IMR-90 (cell line): ENCODE measurements around the gene COG2. TPM values are rescaled to one million over a fixed set of nuclear protein-coding genes. Genes with fewer than 3 reads are reported as not detected.

Experiments
- ATAC-seq: fragments of 200-7000 bp; cut with Tn5 transposase; 2 replicates; pipeline ENCODE4 v1.9.1; 2020; ENCODE audit warnings: low read depth, mild to moderate bottlenecking, moderate library complexity
- BruUV-seq: library from RNA; stranded (reverse); fragments of 400-500 nt; replicated peaks from 2 replicates; lab custom pipeline; 2021; lab: Mats Ljungman, UMichigan
- CTCF ChIA-PET: fragments of 300-600 bp; formaldehyde crosslinking; extraction: SDS; loops from one replicate; lab custom pipeline; 2021; ENCODE audit warnings: antibody characterized with exemption; lab: Yijun Ruan, JAX
- POLR2A ChIA-PET: fragments of 300-600 bp; sonication (Branson Sonifier 250); formaldehyde crosslinking; loops from one replicate; lab custom pipeline; 2022; ENCODE audit warnings: antibody characterized with exemption; ENCODE audit not compliant: unreplicated experiment; lab: Charles Lee
- DNase-seq: peaks from one replicate; pipeline ENCODE4 v3.0.0; 2013
- H2AFZ ChIP-seq: replicated peaks from 2 replicates; pipeline ENCODE3; 2013; ENCODE audit warnings: low read length, mild to moderate bottlenecking; ENCODE audit not compliant: poor library complexity
- H2AK5ac ChIP-seq: 2 replicates; pipeline ENCODE4 v1.6.1; 2013; ENCODE audit warnings: low read depth, low read length, inconsistent platforms
- H2AK9ac ChIP-seq: replicated peaks from 2 replicates; pipeline ENCODE3; 2013; ENCODE audit warnings: mild to moderate bottlenecking, low read depth, low read length, moderate library complexity; ENCODE audit not compliant: poor library complexity
- H2BK120ac ChIP-seq: 2 replicates; pipeline ENCODE4 v1.6.1; 2013; ENCODE audit warnings: low read depth, low read length, inconsistent platforms
- H2BK15ac ChIP-seq: 3 replicates; pipeline ENCODE4 v1.6.1; 2013; ENCODE audit warnings: low read depth, low read length, inconsistent platforms
- H2BK20ac ChIP-seq: 2 replicates; pipeline ENCODE4 v1.6.1; 2013; ENCODE audit warnings: low read depth, mild to moderate bottlenecking, inconsistent platforms, low read length, moderate library complexity
- H2BK5ac ChIP-seq: 2 replicates; pipeline ENCODE4 v1.6.1; 2013; ENCODE audit warnings: mild to moderate bottlenecking, low read depth, low read length, inconsistent platforms; ENCODE audit not compliant: poor library complexity, severe bottlenecking
- H3K14ac ChIP-seq: replicated peaks from 2 replicates; pipeline ENCODE4 v1.6.1; 2013; ENCODE audit warnings: low read depth, low read length, inconsistent platforms
- H3K18ac ChIP-seq: 2 replicates; pipeline ENCODE4 v1.6.1; 2013; ENCODE audit warnings: low read depth, low read length, control low read depth
- H3K23ac ChIP-seq: 2 replicates; pipeline ENCODE4 v1.6.1; 2013; ENCODE audit warnings: low read depth, low read length, inconsistent platforms
- H3K27ac ChIP-seq: 2 replicates; pipeline ENCODE4 v1.5.1; 2013; ENCODE audit warnings: mild to moderate bottlenecking, control low read depth, low read length; ENCODE audit not compliant: insufficient read depth
- H3K27me3 ChIP-seq: 2 replicates; pipeline ENCODE4 v1.6.1; 2013; ENCODE audit warnings: low read length; ENCODE audit not compliant: control insufficient read depth, insufficient read depth
- H3K36me3 ChIP-seq: 2 replicates; pipeline ENCODE4 v1.6.1; 2013; ENCODE audit warnings: low read length, mixed read lengths; ENCODE audit not compliant: control insufficient read depth, insufficient read depth
- H3K4ac ChIP-seq: 2 replicates; pipeline ENCODE4 v1.6.1; 2013; ENCODE audit warnings: low read depth, low read length, inconsistent platforms
- H3K4me1 ChIP-seq: 2 replicates; pipeline ENCODE4 v1.6.1; 2013; ENCODE audit warnings: low read length, mixed read lengths; ENCODE audit not compliant: control insufficient read depth, insufficient read depth
- H3K4me2 ChIP-seq: 2 replicates; pipeline ENCODE4 v1.6.1; 2013; ENCODE audit warnings: low read depth, mild to moderate bottlenecking, control low read depth, low read length, moderate library complexity
- H3K4me3 ChIP-seq: 2 replicates; pipeline ENCODE4 v1.5.1; 2013; ENCODE audit warnings: low read depth, mild to moderate bottlenecking, control low read depth, low read length, moderate library complexity; ENCODE audit not compliant: insufficient read depth
- H3K56ac ChIP-seq: 2 replicates; pipeline ENCODE4 v1.6.1; 2013; ENCODE audit warnings: low read length, inconsistent platforms; ENCODE audit not compliant: insufficient read depth; ENCODE audit errors: extremely low read depth
- H3K79me1 ChIP-seq, 2 experiments: 2 replicates each; pipeline ENCODE4 v1.6.1; 2013; ENCODE audit warnings: low read length in 2 of 2, inconsistent platforms in 1 of 2, low read depth in 1 of 2
- H3K9ac ChIP-seq: 2 replicates; pipeline ENCODE4 v1.6.1; 2013; ENCODE audit warnings: low read depth, low read length, control low read depth
- H3K9me1 ChIP-seq: 2 replicates; pipeline ENCODE4 v1.6.1; 2013; ENCODE audit warnings: low read length, inconsistent platforms; ENCODE audit not compliant: insufficient read depth
- H3K9me3 ChIP-seq: 2 replicates; pipeline ENCODE4 v1.6.1; 2013; ENCODE audit warnings: low read length; ENCODE audit not compliant: control insufficient read depth, insufficient read depth
- H4K20me1 ChIP-seq: 2 replicates; pipeline ENCODE4 v1.6.1; 2013; ENCODE audit warnings: low read length, inconsistent platforms; ENCODE audit not compliant: insufficient read depth
- H4K5ac ChIP-seq: 2 replicates; pipeline ENCODE4 v1.6.1; 2013; ENCODE audit warnings: mild to moderate bottlenecking, low read depth, low read length, control low read depth
- H4K8ac ChIP-seq, 2 experiments: 2 replicates each; pipeline ENCODE4 v1.6.1; 2013; ENCODE audit warnings: low read depth in 2 of 2, low read length in 2 of 2, control low read depth in 1 of 2, inconsistent platforms in 1 of 2
- H4K91ac ChIP-seq: 2 replicates; pipeline ENCODE4 v1.6.1; 2013; ENCODE audit warnings: low read depth, low read length, inconsistent platforms; ENCODE audit not compliant: insufficient read depth
- CEBPB ChIP-seq: IDR thresholded peaks from 2 replicates; pipeline ENCODE4 v1.6.1; 2012; ENCODE audit warnings: low read depth, low read length, improper control_type of control experiment
- MAFK ChIP-seq: IDR thresholded peaks from 2 replicates; pipeline ENCODE4 v1.6.1; 2012; ENCODE audit warnings: low read depth, low read length, improper control_type of control experiment
- MAZ ChIP-seq: IDR thresholded peaks from 2 replicates; pipeline ENCODE4 v1.6.1; 2012; ENCODE audit warnings: low read depth, mild to moderate bottlenecking, low read length, improper control_type of control experiment, moderate library complexity, borderline replicate concordance
- POLR2A ChIP-seq: IDR thresholded peaks from 2 replicates; pipeline ENCODE4 v1.6.1; 2012; ENCODE audit warnings: mild to moderate bottlenecking, low read depth, low read length
- RAD21 ChIP-seq: IDR thresholded peaks from 2 replicates; pipeline ENCODE4 v1.6.1; 2012; ENCODE audit warnings: low read length, improper control_type of control experiment
- RFX5 ChIP-seq: IDR thresholded peaks from 2 replicates; pipeline ENCODE4 v1.8.0; 2012; ENCODE audit warnings: low read depth, mild to moderate bottlenecking, low read length, moderate library complexity
- WGBS, 2 experiments: methylation state at CpG; one replicate each; pipeline versions ENCODE4 v1.1.5 to v1.1.7; 2013; ENCODE audit warnings: missing lambda C conversion rate in 2 of 2; ENCODE audit not compliant: insufficient read length in 1 of 2; ENCODE audit errors: extremely low coverage in 2 of 2; 5-methylcytosine and 5-hydroxymethylcytosine counted together
- dilution Hi-C: fragments of 300-500 bp; cut with HindIII; formaldehyde crosslinking; loops from one replicate; pipeline ENCODE4 v1.14.3; 2018; ENCODE audit warnings: low sequenced_read_pairs; ENCODE audit not compliant: unreplicated experiment
- in situ Hi-C: fragments of 300-500 bp; cut with MboI; formaldehyde crosslinking; loops from 3 replicates; pipeline ENCODE4 v1.14.3; 2019; ENCODE audit warnings: low sequenced_read_pairs, inconsistent platforms, mixed read lengths
- intact Hi-C: fragments of 100-400 bp; cut with micrococcal nuclease; formaldehyde crosslinking; loops from 2 replicates; pipeline ENCODE4 v1.10.0; 2022
- polyA plus RNA-seq, 3 experiments: library from polyadenylated mRNA; depleted of rRNA; stranded (reverse); fragments of >200 nt; gene quantifications; 2 replicates each; pipeline ENCODE4 v1.2.3, GENCODE V29; 2012; ENCODE audit warnings: low replicate concordance in 1 of 3
- total RNA-seq: library from RNA; depleted of rRNA; stranded (reverse); fragments of >200 nt; gene quantifications from 2 replicates; pipeline ENCODE4 v1.2.3, GENCODE V29; 2012

Gene COG2
- total and polyA plus RNA-seq, 2 of the 4 experiments (the other 2 are of a cell fraction) = 9.1 to 16.7 TPM

GRCh38 chr1:230737622-230738262, 95.5 kb downstream of the COG2 start:
- no peak overlapping the region for H2BK20ac ChIP-seq
- H4K8ac ChIP-seq = no peak overlapping the region
- H2AK5ac ChIP-seq = no peak overlapping the region
- dilution Hi-C loops = no loop called here
- H3K79me1 ChIP-seq = no peaks in the 10 kb centered on the region
- no peak overlapping the region for H3K56ac ChIP-seq
- ATAC-seq (no peak), DNase-seq (no peak)
- no peak overlapping the region for H4K91ac ChIP-seq
- H2BK120ac ChIP-seq = no peak overlapping the region
- ChIA-PET POLR2A (no interaction called here), CTCF (no interaction called here)
- no peak overlapping the region for H3K18ac ChIP-seq
- no peaks in the 10 kb centered on the region for H3K9me3 ChIP-seq
- no TSS peak for BruUV-seq
- H3K4me1 ChIP-seq = no peaks in the 10 kb centered on the region
- no peak overlapping the region for H2AK9ac ChIP-seq
- no CpG with 5 or more reads among the region's 3 CpGs for WGBS, 2 experiments
- no peak overlapping the region for H3K4me3 ChIP-seq
- H3K14ac ChIP-seq = no peak overlapping the region
- H2AFZ ChIP-seq = no peak overlapping the region
- in situ Hi-C loops = no loop called here
- H3K36me3 ChIP-seq = no peaks in the 10 kb centered on the region
- H3K27me3 ChIP-seq = peaks cover 6% of the 10 kb centered on the region
- no peak overlapping the region for H3K4me2 ChIP-seq
- no peak overlapping the region for H2BK15ac ChIP-seq
- H4K20me1 ChIP-seq = no peaks in the 10 kb centered on the region
- no peak overlapping the region for H3K4ac ChIP-seq
- TF ChIP-seq MAFK = no peak
- TF ChIP-seq MAZ = no peak
- TF ChIP-seq RFX5 = no peak
- TF ChIP-seq CEBPB = 0 out of 2 replicates have a peak, but pooled peaks have one; percentile 2
- no peak for TF ChIP-seq POLR2A
- no peak for TF ChIP-seq RAD21
- no peak overlapping the region for H3K23ac ChIP-seq
- H3K9me1 ChIP-seq = no peaks in the 10 kb centered on the region
- H4K5ac ChIP-seq = no peak overlapping the region
- intact Hi-C loops = no loop called here
- H2BK5ac ChIP-seq = no peak overlapping the region
- H3K27ac ChIP-seq = no peak overlapping the region
- H3K9ac ChIP-seq = no peak overlapping the region
